ENCODE results near the gene ZNF234. TPM values are rescaled to one million over a fixed set of nuclear protein-coding genes. Genes with fewer than 3 reads are reported as not detected.
A peak's percentile ranks its signal among the peaks of the same experiment; 100 is the strongest.

The ZNF234 gene
- polyA plus RNA-seq, 1 of the 3 experiments (the other 2 are of a cell fraction), result 3.1 TPM

- Histone ChIP-seq H3K36me3 (replicated peaks in 1 of 2; ENCODE audit: control insufficient read depth in 1 of 2, insufficient read depth in 2 of 2, low read length in 1 of 2) (peaks cover 32% of the 10 kb centered on the region in 2 experiments), H3K4me1 (ENCODE audit: control insufficient read depth in 1 of 2, insufficient read depth in 2 of 2, low read depth in 1 of 2, low read length in 1 of 2) (peaks cover 0 to 7% of the 10 kb centered on the region in 2 experiments; a peak in 1 of 4 replicates), H3K27me3 (ENCODE audit: insufficient read depth) (no peaks in the 10 kb centered on the region), H3K79me2 (ENCODE audit: insufficient read depth) (peaks cover 13% of the 10 kb centered on the region), H3F3A (replicated peaks; ENCODE audit: insufficient read depth) (no peaks in the 10 kb centered on the region), H3K4me3 (ENCODE audit: low read depth in 2 of 2, low read length in 1 of 2) (peak overlapping the region; percentile 80 to 96), H3K4me2 (peak overlapping the region; percentile 71), H3K9ac (peak overlapping the region; percentile 63), H4K20me1 (ENCODE audit: insufficient read depth) (no peaks in the 10 kb centered on the region), H3K9me2 (no peaks in the 10 kb centered on the region), H2AFZ (ENCODE audit: low read depth) (peak overlapping the region; percentile 87), H3K27ac (ENCODE audit: low read depth in 2 of 2, low read length in 1 of 2) (peak overlapping the region in 1 of 2 experiments; percentile 47; a peak in 2 of 4 replicates), H3K9me3 (peaks cover 4% of the 10 kb centered on the region; the same call in 1 of the 2 replicates)
- peak; percentile 24 for DNase-seq
- ChIA-PET CTCF (interaction anchor here (0.9 to 1.0 kb wide), 2 partner anchors 12 to 53 kb away, joined by 3 read pairs; partner anchors contain the start of gene ZNF226), POLR2A (interaction anchor here (1.0 kb wide), 1 partner anchor 100 kb away, joined by 7 read pairs; the partner anchor contains the start of gene ZNF227)
- WGBS (ENCODE audit: low lambda C conversion rate), result 53% methylated on average over 17 of the region's 17 CpGs
- TF ChIP-seq CHD2 (IDR thresholded peaks at IDR 0.05; ENCODE audit: low read length, partially characterized antibody) (no peak), YY1 (IDR thresholded peaks at IDR 0.05; ENCODE audit: low read depth) (peak; percentile 63; the same call in 1 of the 2 replicates), MAX (IDR thresholded peaks at IDR 0.05; ENCODE audit: low read depth) (peak; percentile 70; the same call in 1 of the 2 replicates), TCF12 (IDR thresholded peaks at IDR 0.05) (no peak)
Measured at GRCh38 chr19:44111910-44112463, 29.4 kb upstream of the ZNF234 start.

GRCh38 chr19:44112802-44113137 is 28.6 kb upstream of the ZNF234 start:
- H4K20me1 ChIP-seq (ENCODE audit: insufficient read depth), result no peaks in the 10 kb centered on the region
- H3K36me3 ChIP-seq (replicated peaks in 1 of 2; ENCODE audit: control insufficient read depth in 1 of 2, insufficient read depth in 2 of 2, low read length in 1 of 2), result peaks cover 28% of the 10 kb centered on the region in 2 experiments
- POLR2A ChIA-PET, result interaction anchor here (1.0 to 2.0 kb wide), 3 partner anchors 19 to 99 kb away, joined by 3 to 12 read pairs (median 7); partner anchors contain the start of genes ZNF224, ZNF226 and ZNF227
- H3K4me3 ChIP-seq (ENCODE audit: low read depth in 2 of 2, low read length in 1 of 2), result peak overlapping the region; percentile 80 to 96
- H3F3A ChIP-seq (replicated peaks; ENCODE audit: insufficient read depth), result no peaks in the 10 kb centered on the region
- H2AFZ ChIP-seq (ENCODE audit: low read depth), result peak overlapping the region; percentile 87
- H3K4me2 ChIP-seq, result peak overlapping the region; percentile 71
- under 1% methylated on average over 11 of the region's 11 CpGs for WGBS (ENCODE audit: low lambda C conversion rate)
- peaks cover 0 to 7% of the 10 kb centered on the region in 2 experiments; a peak in 1 of 4 replicates for H3K4me1 ChIP-seq (ENCODE audit: control insufficient read depth in 1 of 2, insufficient read depth in 2 of 2, low read depth in 1 of 2, low read length in 1 of 2)
- CTCF ChIA-PET, result interaction anchor here (0.9 to 1.6 kb wide), 3 partner anchors 40 to 110 kb away, joined by 3 to 5 read pairs (median 3); partner anchors contain the start of genes ZNF226, ZNF230 and ZNF284
- H3K79me2 ChIP-seq (ENCODE audit: insufficient read depth), result peaks cover 13% of the 10 kb centered on the region
- peak overlapping the region; percentile 63 for H3K9ac ChIP-seq
- DNase-seq, result no peak
- TF ChIP-seq GABPA (IDR thresholded peaks at IDR 0.05; ENCODE audit: low read depth) (no peak), MXI1 (IDR thresholded peaks at IDR 0.05; ENCODE audit: low read depth, low read length) (0 out of 2 replicates have a peak, but pooled peaks have one; percentile 82)
- no peaks in the 10 kb centered on the region for H3K27me3 ChIP-seq (ENCODE audit: insufficient read depth)
- H3K9me2 ChIP-seq, result no peaks in the 10 kb centered on the region
- peak overlapping the region; percentile 43 to 90; a peak in 3 of 4 replicates for H3K27ac ChIP-seq (ENCODE audit: low read depth in 2 of 2, low read length in 1 of 2)
- H3K9me3 ChIP-seq, result no peaks in the 10 kb centered on the region

- Histone ChIP-seq H3K27me3 (ENCODE audit: insufficient read depth) (no peaks in the 10 kb centered on the region), H3K4me3 (ENCODE audit: low read depth in 2 of 2, low read length in 1 of 2) (peak within 1 kb of the TSS; percentile 80 to 96), H3K9me2 (no peaks in the 10 kb centered on the region), H3K36me3 (replicated peaks in 1 of 2; ENCODE audit: control insufficient read depth in 1 of 2, insufficient read depth in 2 of 2, low read length in 1 of 2) (peaks cover 29% of the 10 kb centered on the region in 2 experiments), H4K20me1 (ENCODE audit: insufficient read depth) (no peaks in the 10 kb centered on the region), H3K4me2 (peak within 1 kb of the TSS; percentile 82), H2AFZ (ENCODE audit: low read depth) (peak within 1 kb of the TSS; percentile 96), H3K27ac (ENCODE audit: low read depth in 2 of 2, low read length in 1 of 2) (peak within 1 kb of the TSS; percentile 50 to 90; a peak in 3 of 4 replicates), H3K9ac (peak within 1 kb of the TSS; percentile 74), H3K79me2 (ENCODE audit: insufficient read depth) (peaks cover 13% of the 10 kb centered on the region), H3K4me1 (ENCODE audit: control insufficient read depth in 1 of 2, insufficient read depth in 2 of 2, low read depth in 1 of 2, low read length in 1 of 2) (peaks cover 0 to 7% of the 10 kb centered on the region in 2 experiments; a peak in 1 of 4 replicates), H3K9me3 (no peaks in the 10 kb centered on the region), H3F3A (replicated peaks; ENCODE audit: insufficient read depth) (no peaks in the 10 kb centered on the region)
- ChIA-PET POLR2A (interaction anchor here (1.0 to 2.0 kb wide), 3 partner anchors 19 to 99 kb away, joined by 3 to 12 read pairs (median 7); partner anchors contain the start of genes ZNF224, ZNF226 and ZNF227), CTCF (interaction anchor here (0.9 to 1.6 kb wide), 3 partner anchors 41 to 111 kb away, joined by 3 to 5 read pairs (median 3); partner anchors contain the start of genes ZNF226, ZNF230 and ZNF284)
- WGBS (ENCODE audit: low lambda C conversion rate), result 2% methylated on average over 22 of the region's 44 CpGs
- DNase-seq, result peak; percentile 88
- TF ChIP-seq, protein P1, sequence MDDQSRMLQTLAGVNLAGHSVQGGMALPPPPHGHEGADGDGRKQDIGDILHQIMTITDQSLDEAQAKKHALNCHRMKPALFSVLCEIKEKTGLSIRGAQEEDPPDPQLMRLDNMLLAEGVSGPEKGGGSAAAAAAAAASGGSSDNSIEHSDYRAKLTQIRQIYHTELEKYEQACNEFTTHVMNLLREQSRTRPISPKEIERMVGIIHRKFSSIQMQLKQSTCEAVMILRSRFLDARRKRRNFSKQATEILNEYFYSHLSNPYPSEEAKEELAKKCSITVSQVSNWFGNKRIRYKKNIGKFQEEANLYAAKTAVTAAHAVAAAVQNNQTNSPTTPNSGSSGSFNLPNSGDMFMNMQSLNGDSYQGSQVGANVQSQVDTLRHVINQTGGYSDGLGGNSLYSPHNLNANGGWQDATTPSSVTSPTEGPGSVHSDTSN (IDR thresholded peaks at IDR 0.05), result peak; percentile 41
- TF ChIP-seq MAX (IDR thresholded peaks at IDR 0.05; ENCODE audit: low read depth), result peak; percentile 36; the same call in 1 of the 2 replicates
- peak; percentile 88 for TF ChIP-seq GABPA (IDR thresholded peaks at IDR 0.05; ENCODE audit: low read depth)
- peak; percentile 96 for TF ChIP-seq CHD2 (IDR thresholded peaks at IDR 0.05; ENCODE audit: low read length, partially characterized antibody)
- peak; percentile 71 for TF ChIP-seq NFIC (IDR thresholded peaks at IDR 0.05; ENCODE audit: borderline replicate concordance)
- no peak for TF ChIP-seq REST (IDR thresholded peaks at IDR 0.05; ENCODE audit: low read depth, low read length)
- TF ChIP-seq TEAD4 (IDR thresholded peaks at IDR 0.05; ENCODE audit: borderline replicate concordance, insufficient read depth), result no peak
- no peak for TF ChIP-seq JUND (IDR thresholded peaks at IDR 0.05)
- no peak for TF ChIP-seq RAD21 (IDR thresholded peaks at IDR 0.05; ENCODE audit: low read length)
- TF ChIP-seq EP300 (IDR thresholded peaks at IDR 0.05; ENCODE audit: borderline replicate concordance in 1 of 2, low read depth in 1 of 2, low read length in 1 of 2), result no peak
Measured at GRCh38 chr19:44113138-44113783, 28.1 kb upstream of the ZNF234 start, which contains the start of gene ZNF225. TSS of gene ZNF225 (plus strand) at chr19:44113399. CDS start at chr19:44115828, 2,429 bp downstream.
